Measurements from ENCODE around the gene PCBP3.

DNA sequence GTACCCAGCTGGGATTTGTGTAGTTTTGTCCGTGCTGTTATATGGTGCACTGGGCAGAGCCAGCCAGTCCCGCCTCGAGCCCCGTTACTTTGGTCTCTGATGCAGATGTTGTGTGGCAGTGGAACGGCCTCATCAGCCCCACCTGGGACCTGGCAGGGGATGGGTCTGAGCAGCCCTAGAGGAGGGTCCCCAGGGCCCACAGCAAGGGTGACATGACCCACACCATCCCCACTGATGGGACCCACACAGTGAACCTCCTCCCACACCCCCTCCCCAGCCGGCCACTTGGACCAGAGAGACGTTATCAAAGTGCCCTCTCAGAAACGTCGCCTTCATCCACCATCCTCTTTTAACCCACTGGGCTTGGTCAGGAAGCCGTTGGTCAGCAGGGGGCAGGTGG lies 42.0 kb upstream of the PCBP3 start:
- TF ChIP-seq, protein P1, sequence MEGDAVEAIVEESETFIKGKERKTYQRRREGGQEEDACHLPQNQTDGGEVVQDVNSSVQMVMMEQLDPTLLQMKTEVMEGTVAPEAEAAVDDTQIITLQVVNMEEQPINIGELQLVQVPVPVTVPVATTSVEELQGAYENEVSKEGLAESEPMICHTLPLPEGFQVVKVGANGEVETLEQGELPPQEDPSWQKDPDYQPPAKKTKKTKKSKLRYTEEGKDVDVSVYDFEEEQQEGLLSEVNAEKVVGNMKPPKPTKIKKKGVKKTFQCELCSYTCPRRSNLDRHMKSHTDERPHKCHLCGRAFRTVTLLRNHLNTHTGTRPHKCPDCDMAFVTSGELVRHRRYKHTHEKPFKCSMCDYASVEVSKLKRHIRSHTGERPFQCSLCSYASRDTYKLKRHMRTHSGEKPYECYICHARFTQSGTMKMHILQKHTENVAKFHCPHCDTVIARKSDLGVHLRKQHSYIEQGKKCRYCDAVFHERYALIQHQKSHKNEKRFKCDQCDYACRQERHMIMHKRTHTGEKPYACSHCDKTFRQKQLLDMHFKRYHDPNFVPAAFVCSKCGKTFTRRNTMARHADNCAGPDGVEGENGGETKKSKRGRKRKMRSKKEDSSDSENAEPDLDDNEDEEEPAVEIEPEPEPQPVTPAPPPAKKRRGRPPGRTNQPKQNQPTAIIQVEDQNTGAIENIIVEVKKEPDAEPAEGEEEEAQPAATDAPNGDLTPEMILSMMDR (conservative IDR thresholded peaks at IDR 0.05): no peak
- TF ChIP-seq EZH2 (IDR thresholded peaks at IDR 0.05; ENCODE audit: low read depth): no peak
